HCT116 (cell line): ENCODE results near the gene GNMT. TPM values are rescaled to one million over a fixed set of nuclear protein-coding genes. Genes with fewer than 3 reads are reported as not detected.

Source experiments
- ATAC-seq: fragments of 200-7000 bp; cut with Tn5 transposase; 2 replicates; pipeline ENCODE4 v1.9.1; 2020; ENCODE audit warnings: mild to moderate bottlenecking, moderate library complexity
- Bru-seq: library from RNA; stranded (reverse); fragments of 400-500 nt; gene quantifications from one replicate; lab custom pipeline; 2021; lab: Mats Ljungman, UMichigan
- BruChase-seq, 2 experiments: library from RNA; stranded (reverse); fragments of 400-500 nt; gene quantifications; one replicate each; lab custom pipeline; 2021; lab: Mats Ljungman, UMichigan
- BruUV-seq: library from RNA; stranded (reverse); fragments of 400-500 nt; replicated peaks from 2 replicates; lab custom pipeline; 2021; lab: Mats Ljungman, UMichigan
- CTCF ChIA-PET: fragments of 300-600 bp; sonication (Branson Sonifier 250); formaldehyde crosslinking; loops from one replicate; lab custom pipeline; 2021; ENCODE audit warnings: antibody characterized with exemption; lab: Charles Lee
- POLR2A ChIA-PET: fragments of 300-600, 350-600 bp; sonication (Branson Sonifier 250); formaldehyde crosslinking; loops from one replicate; lab custom pipeline; 2021; ENCODE audit warnings: antibody characterized with exemption; lab: Charles Lee
- RAD21 ChIA-PET, 2 experiments: fragments of 300-600 bp; sonication (Branson Sonifier 250); formaldehyde crosslinking; loops; one replicate each; lab custom pipeline; 2023; ENCODE audit warnings: low total read pairs in 2 of 2; ENCODE audit not compliant: uncharacterized antibody in 2 of 2, unreplicated experiment in 2 of 2, low non-redundant PET in 1 of 2; lab: Charles Lee
- DNase-seq: peaks from one replicate; pipeline ENCODE4 v3.0.0-alpha.2; 2010; ENCODE audit warnings: low read depth, low spot score
- H2AFZ ChIP-seq: fragments of 200-600 bp; shearing (Covaris generic), sonication (generic); 2 replicates; pipeline ENCODE4 v1.6.1; 2017; ENCODE audit warnings: low read depth, mixed run types, mixed read lengths, antibody characterized with exemption, low read length; ENCODE audit not compliant: poor library complexity, severe bottlenecking
- H3K27ac ChIP-seq: 2 replicates; pipeline ENCODE4 v1.5.1; 2012; ENCODE audit warnings: low read depth, low read length
- H3K27me3 ChIP-seq: fragments of 200-600 bp; sonication (generic); 2 replicates; pipeline ENCODE4 v1.6.1; 2016; ENCODE audit warnings: mixed run types, low read length, mixed read lengths; ENCODE audit not compliant: insufficient read depth
- H3K36me3 ChIP-seq, 2 experiments: fragments of 200-500 bp in 1 of 2; fragments of 200-600 bp in 1 of 2; sonication (Bioruptor generic) in 1 of 2; sonication (generic) in 1 of 2; 2 replicates each; pipeline versions ENCODE4 v1.5.1 to v1.6.1; 2014 to 2016; ENCODE audit warnings: low read length in 2 of 2, inconsistent platforms in 1 of 2, mixed read lengths in 1 of 2, mixed run types in 1 of 2; ENCODE audit not compliant: insufficient read depth in 2 of 2, control insufficient read depth in 1 of 2
- H3K4me1 ChIP-seq, 2 experiments: fragments of 200-600 bp in 1 of 2; sonication (generic) in 1 of 2; 2 replicates each; pipeline versions ENCODE4 v1.5.1 to v1.6.1; 2012 to 2017; ENCODE audit warnings: low read length in 2 of 2, inconsistent platforms in 1 of 2, mild to moderate bottlenecking in 1 of 2, mixed read lengths in 1 of 2, mixed run types in 1 of 2, moderate library complexity in 1 of 2; ENCODE audit not compliant: insufficient read depth in 2 of 2, control insufficient read depth in 1 of 2
- H3K4me2 ChIP-seq: fragments of 200-600 bp; sonication (generic); 2 replicates; pipeline ENCODE4 v1.6.1; 2017; ENCODE audit warnings: mixed run types, low read length, mixed read lengths
- H3K4me3 ChIP-seq, 2 experiments: fragments of 200-600 bp in 1 of 2; sonication (generic) in 1 of 2; replicated peaks in 1 of 2; 2 replicates each; pipeline ENCODE4 v1.5.1; 2011 to 2016; ENCODE audit warnings: low read length in 2 of 2, control low read depth in 1 of 2, low read depth in 1 of 2, mild to moderate bottlenecking in 1 of 2, mixed read lengths in 1 of 2, mixed run types in 1 of 2
- H3K79me2 ChIP-seq: fragments of 200-600 bp; sonication (generic); 2 replicates; pipeline ENCODE4 v1.6.1; 2017; ENCODE audit warnings: mild to moderate bottlenecking, mixed run types, low read length, moderate library complexity, mixed read lengths; ENCODE audit not compliant: insufficient read depth
- H3K9ac ChIP-seq: fragments of 200-600 bp; sonication (generic); 2 replicates; pipeline ENCODE4 v1.6.1; 2016; ENCODE audit warnings: low read length, mixed read lengths
- H3K9me2 ChIP-seq: fragments of 200-600 bp; sonication (generic), shearing (Covaris generic); 2 replicates; pipeline ENCODE4 v1.6.1; 2017; ENCODE audit warnings: mixed run types, mild to moderate bottlenecking, moderate library complexity; ENCODE audit not compliant: insufficient read depth
- H3K9me3 ChIP-seq, 2 experiments: fragments of 200-500 bp in 1 of 2; fragments of 200-600 bp in 1 of 2; sonication (Bioruptor generic) in 1 of 2; sonication (generic) in 1 of 2; 2 replicates each; pipeline ENCODE4 v1.6.1; 2014 to 2017; ENCODE audit warnings: low read length in 2 of 2, mixed read lengths in 2 of 2, inconsistent platforms in 1 of 2, low read depth in 1 of 2, mild to moderate bottlenecking in 1 of 2, mixed run types in 1 of 2, moderate library complexity in 1 of 2; ENCODE audit not compliant: control insufficient read depth in 1 of 2, insufficient read depth in 1 of 2
- H4K20me1 ChIP-seq: fragments of 200-600 bp; sonication (generic), shearing (Covaris generic); 2 replicates; pipeline ENCODE4 v1.6.1; 2017; ENCODE audit warnings: mixed run types, mild to moderate bottlenecking, moderate library complexity; ENCODE audit not compliant: insufficient read depth
- EZH2 ChIP-seq: fragments of 200-600 bp; sonication (generic); IDR thresholded peaks from 2 replicates; pipeline ENCODE4 v1.6.1; 2017; ENCODE audit warnings: antibody characterized with exemption, mixed run types
- POLR2A ChIP-seq: IDR thresholded peaks from 2 replicates; pipeline ENCODE4 v1.7.0; 2011; ENCODE audit warnings: borderline replicate concordance; ENCODE audit not compliant: insufficient read depth, insufficient read length; ENCODE audit errors: extremely low read depth
- POLR2AphosphoS5 ChIP-seq: IDR thresholded peaks from 2 replicates; pipeline ENCODE4 v1.6.1; 2011; ENCODE audit warnings: mild to moderate bottlenecking, low read depth, low read length, moderate library complexity
- ZNF274 ChIP-seq: fragments of 200-500 bp; sonication (Bioruptor generic); IDR thresholded peaks from 2 replicates; pipeline ENCODE4 v1.6.1; 2014; ENCODE audit warnings: mild to moderate bottlenecking, low read depth, low read length, inconsistent platforms
- intact Hi-C: fragments of 100-400 bp; cut with micrococcal nuclease; formaldehyde crosslinking; loops from 2 replicates; pipeline ENCODE4 v1.10.0; 2022
- long read RNA-seq: library from polyadenylated mRNA; unstranded; transcript quantifications from one replicate; pipeline ENCODE4 v2.0.0, GENCODE V29; 2021; ENCODE audit not compliant: unreplicated experiment
- polyA plus RNA-seq: library from polyadenylated mRNA; unstranded; fragments of >200 nt; gene quantifications from 2 replicates; pipeline ENCODE4 v1.2.1, GENCODE V29; 2012; ENCODE audit warnings: missing spikeins
- total RNA-seq: library from RNA; stranded (reverse); gene quantifications from one replicate; pipeline ENCODE4 v1.2.1, GENCODE V29; 2021; ENCODE audit not compliant: unreplicated experiment
- TF ChIP-seq, protein P1 (sequence below), 3 experiments: fragments of 200-600 bp in 1 of 3; sonication (generic) in 1 of 3; IDR thresholded peaks in 2 of 3; conservative IDR thresholded peaks in 1 of 3; 2 replicates each; pipeline ENCODE4 v1.5.1; 2012 to 2017; ENCODE audit warnings: low read depth in 2 of 3, low read length in 2 of 3, antibody characterized with exemption in 1 of 3, borderline replicate concordance in 1 of 3, control low read depth in 1 of 3, mild to moderate bottlenecking in 1 of 3, mixed read lengths in 1 of 3, mixed run types in 1 of 3, moderate library complexity in 1 of 3; ENCODE audit not compliant: insufficient read depth in 1 of 3

Gene GNMT
- total RNA-seq = 0.57 TPM
- 0.17 and 0.31 TPM in 2 replicates for polyA plus RNA-seq
- Bru-seq, nascent RNA = percentile 38 among the genes with signal in this experiment
- percentile 47 among the genes with signal in this experiment for BruChase-seq, experiment 1, labeled RNA remaining after a 6-hour chase
- percentile 49 among the genes with signal in this experiment for BruChase-seq, experiment 2, labeled RNA remaining after a 2-hour chase
- long read RNA-seq = 0 reads

DNA sequence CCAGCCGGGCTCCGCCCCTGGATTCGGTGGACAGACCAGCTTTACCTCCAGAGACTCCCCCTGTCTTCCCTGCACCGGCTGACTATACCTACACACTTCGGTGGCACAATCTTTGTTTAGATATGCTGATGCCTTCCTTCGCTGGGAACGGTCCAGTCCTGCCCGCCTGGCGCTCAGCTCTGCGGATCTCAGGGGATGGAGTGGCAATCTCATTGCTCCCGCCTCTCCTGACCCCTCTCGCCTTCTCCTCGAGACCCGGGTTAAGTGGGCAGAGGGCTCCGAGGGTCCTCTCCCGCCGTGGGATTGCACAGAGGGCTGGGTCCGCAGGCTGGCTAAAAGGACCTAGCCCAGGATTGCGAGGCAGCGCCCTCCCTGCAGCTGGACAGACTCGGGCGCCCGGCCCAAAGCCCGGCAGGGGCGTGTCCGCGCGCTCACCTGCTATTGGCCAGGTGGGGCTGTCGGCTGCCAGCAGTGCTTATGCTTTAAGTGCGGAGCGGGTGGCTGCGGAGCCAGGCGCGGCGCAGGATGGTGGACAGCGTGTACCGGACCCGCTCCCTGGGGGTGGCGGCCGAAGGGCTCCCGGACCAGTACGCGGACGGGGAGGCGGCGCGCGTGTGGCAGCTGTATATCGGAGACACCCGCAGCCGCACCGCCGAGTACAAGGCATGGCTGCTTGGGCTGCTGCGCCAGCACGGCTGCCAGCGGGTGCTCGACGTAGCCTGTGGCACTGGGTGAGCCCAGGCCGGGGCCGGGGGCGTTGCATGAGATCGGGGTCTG lies at the start of gene GNMT:
GNMT (plus strand) TSS at position 512 of the 777 bp plus-strand sequence; CDS start at position 526, 14 bp downstream.
- DNase-seq = no peak
- RAD21 ChIA-PET = no interaction called here
- peak; percentile 88 for ATAC-seq
- Histone ChIP-seq H3K27me3 (no peaks in the 10 kb centered on the region), H2AFZ (no peak within 1 kb of the TSS), H3K9me2 (no peaks in the 10 kb centered on the region), H3K27ac (no peak within 1 kb of the TSS; the same call in 1 of the 2 replicates), H3K4me2 (peak within 1 kb of the TSS; percentile 99), H3K4me3 (peak within 1 kb of the TSS; percentile 50 to 65), H3K36me3 (no peaks in the 10 kb centered on the region), H3K79me2 (no peaks in the 10 kb centered on the region), H3K4me1 (peaks cover 10 to 17% of the 10 kb centered on the region in 2 experiments), H4K20me1 (no peaks in the 10 kb centered on the region), H3K9ac (peak within 1 kb of the TSS; percentile 51; the same call in 1 of the 2 replicates), H3K9me3 (no peaks in the 10 kb centered on the region)
- intact Hi-C loops = loop anchor here (5.0 kb wide), 1 partner anchor 182 kb away; no protein-coding TSS in a partner anchor
- CTCF ChIA-PET = interaction anchor here (1.4 kb wide), 1 partner anchor 10 kb away, joined by 3 read pairs; no protein-coding TSS in a partner anchor
- TF ChIP-seq POLR2A (no peak), EZH2 (no peak), POLR2AphosphoS5 (0 out of 2 replicates have a peak, but pooled peaks have one; percentile 8), ZNF274 (no peak)
- TF ChIP-seq, protein P1, sequence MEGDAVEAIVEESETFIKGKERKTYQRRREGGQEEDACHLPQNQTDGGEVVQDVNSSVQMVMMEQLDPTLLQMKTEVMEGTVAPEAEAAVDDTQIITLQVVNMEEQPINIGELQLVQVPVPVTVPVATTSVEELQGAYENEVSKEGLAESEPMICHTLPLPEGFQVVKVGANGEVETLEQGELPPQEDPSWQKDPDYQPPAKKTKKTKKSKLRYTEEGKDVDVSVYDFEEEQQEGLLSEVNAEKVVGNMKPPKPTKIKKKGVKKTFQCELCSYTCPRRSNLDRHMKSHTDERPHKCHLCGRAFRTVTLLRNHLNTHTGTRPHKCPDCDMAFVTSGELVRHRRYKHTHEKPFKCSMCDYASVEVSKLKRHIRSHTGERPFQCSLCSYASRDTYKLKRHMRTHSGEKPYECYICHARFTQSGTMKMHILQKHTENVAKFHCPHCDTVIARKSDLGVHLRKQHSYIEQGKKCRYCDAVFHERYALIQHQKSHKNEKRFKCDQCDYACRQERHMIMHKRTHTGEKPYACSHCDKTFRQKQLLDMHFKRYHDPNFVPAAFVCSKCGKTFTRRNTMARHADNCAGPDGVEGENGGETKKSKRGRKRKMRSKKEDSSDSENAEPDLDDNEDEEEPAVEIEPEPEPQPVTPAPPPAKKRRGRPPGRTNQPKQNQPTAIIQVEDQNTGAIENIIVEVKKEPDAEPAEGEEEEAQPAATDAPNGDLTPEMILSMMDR (IDR thresholded peaks at IDR 0.05 in 2 of 3, conservative IDR thresholded peaks at IDR 0.05 in 1 of 3; ENCODE audit: borderline replicate concordance in 1 of 3, insufficient read depth in 1 of 3, low read depth in 2 of 3, low read length in 2 of 3) = no peak
- POLR2A ChIA-PET = no interaction called here
- BruUV-seq = no TSS peak
